ENCODE results near the gene CDH22.

DNA sequence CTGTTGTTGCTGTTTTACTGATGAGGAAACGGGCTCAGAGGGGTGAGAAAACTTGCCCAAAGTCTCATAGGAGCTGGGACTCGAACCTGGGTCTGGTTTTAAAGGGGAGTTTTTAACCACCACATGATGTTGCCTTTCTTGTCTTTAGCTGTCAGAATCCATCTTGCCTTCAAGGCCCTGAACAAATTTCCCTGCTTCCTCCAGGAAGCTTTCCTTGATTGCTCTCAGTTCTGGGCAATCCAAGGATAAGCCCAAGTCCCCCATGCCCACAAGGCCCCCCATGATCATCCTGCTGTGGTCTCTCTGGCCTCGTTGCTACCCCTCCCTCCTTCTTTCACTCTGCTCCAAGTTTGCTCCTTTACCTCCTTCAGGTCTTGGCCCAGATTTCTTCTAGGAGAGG, 116.7 kb downstream of the CDH22 start:
- TF ChIP-seq, protein P1, sequence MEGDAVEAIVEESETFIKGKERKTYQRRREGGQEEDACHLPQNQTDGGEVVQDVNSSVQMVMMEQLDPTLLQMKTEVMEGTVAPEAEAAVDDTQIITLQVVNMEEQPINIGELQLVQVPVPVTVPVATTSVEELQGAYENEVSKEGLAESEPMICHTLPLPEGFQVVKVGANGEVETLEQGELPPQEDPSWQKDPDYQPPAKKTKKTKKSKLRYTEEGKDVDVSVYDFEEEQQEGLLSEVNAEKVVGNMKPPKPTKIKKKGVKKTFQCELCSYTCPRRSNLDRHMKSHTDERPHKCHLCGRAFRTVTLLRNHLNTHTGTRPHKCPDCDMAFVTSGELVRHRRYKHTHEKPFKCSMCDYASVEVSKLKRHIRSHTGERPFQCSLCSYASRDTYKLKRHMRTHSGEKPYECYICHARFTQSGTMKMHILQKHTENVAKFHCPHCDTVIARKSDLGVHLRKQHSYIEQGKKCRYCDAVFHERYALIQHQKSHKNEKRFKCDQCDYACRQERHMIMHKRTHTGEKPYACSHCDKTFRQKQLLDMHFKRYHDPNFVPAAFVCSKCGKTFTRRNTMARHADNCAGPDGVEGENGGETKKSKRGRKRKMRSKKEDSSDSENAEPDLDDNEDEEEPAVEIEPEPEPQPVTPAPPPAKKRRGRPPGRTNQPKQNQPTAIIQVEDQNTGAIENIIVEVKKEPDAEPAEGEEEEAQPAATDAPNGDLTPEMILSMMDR (IDR thresholded peaks at IDR 0.05 in 2 of 3, conservative IDR thresholded peaks at IDR 0.05 in 1 of 3; ENCODE audit: insufficient read depth in 2 of 3, low read depth in 1 of 3, low read length in 3 of 3), result no peak
- TF ChIP-seq, protein P2, sequence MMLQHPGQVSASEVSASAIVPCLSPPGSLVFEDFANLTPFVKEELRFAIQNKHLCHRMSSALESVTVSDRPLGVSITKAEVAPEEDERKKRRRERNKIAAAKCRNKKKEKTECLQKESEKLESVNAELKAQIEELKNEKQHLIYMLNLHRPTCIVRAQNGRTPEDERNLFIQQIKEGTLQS (IDR thresholded peaks at IDR 0.05), result no peak
- TF ChIP-seq, protein P2 (CRISPR knock-in tag; conservative IDR thresholded peaks at IDR 0.05), result no peak
- TF ChIP-seq RUNX1 (IDR thresholded peaks at IDR 0.05; ENCODE audit: low read depth), result no peak
- no peak for TF ChIP-seq CREB1 (IDR thresholded peaks at IDR 0.05)
- TF ChIP-seq CREB1 (CRISPR knock-in tag; IDR thresholded peaks at IDR 0.05), result no peak
- TF ChIP-seq DDX20 (tag; IDR thresholded peaks at IDR 0.05; ENCODE audit: low read depth), result no peak
- TF ChIP-seq EP300 (IDR thresholded peaks at IDR 0.05; ENCODE audit: low read length), result no peak
- TF ChIP-seq PHF8 (IDR thresholded peaks at IDR 0.05; ENCODE audit: borderline replicate concordance, low read length), result no peak
- TF ChIP-seq, protein P3, sequence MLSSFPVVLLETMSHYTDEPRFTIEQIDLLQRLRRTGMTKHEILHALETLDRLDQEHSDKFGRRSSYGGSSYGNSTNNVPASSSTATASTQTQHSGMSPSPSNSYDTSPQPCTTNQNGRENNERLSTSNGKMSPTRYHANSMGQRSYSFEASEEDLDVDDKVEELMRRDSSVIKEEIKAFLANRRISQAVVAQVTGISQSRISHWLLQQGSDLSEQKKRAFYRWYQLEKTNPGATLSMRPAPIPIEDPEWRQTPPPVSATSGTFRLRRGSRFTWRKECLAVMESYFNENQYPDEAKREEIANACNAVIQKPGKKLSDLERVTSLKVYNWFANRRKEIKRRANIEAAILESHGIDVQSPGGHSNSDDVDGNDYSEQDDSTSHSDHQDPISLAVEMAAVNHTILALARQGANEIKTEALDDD (IDR thresholded peaks at IDR 0.05), result no peak
- TF ChIP-seq ZKSCAN3 (CRISPR knock-in tag; IDR thresholded peaks at IDR 0.05), result no peak
- TF ChIP-seq POLR2AphosphoS5 (IDR thresholded peaks at IDR 0.05; ENCODE audit: control insufficient read depth, insufficient read depth, low read depth, low read length), result no peak
- TF ChIP-seq, protein P4, sequence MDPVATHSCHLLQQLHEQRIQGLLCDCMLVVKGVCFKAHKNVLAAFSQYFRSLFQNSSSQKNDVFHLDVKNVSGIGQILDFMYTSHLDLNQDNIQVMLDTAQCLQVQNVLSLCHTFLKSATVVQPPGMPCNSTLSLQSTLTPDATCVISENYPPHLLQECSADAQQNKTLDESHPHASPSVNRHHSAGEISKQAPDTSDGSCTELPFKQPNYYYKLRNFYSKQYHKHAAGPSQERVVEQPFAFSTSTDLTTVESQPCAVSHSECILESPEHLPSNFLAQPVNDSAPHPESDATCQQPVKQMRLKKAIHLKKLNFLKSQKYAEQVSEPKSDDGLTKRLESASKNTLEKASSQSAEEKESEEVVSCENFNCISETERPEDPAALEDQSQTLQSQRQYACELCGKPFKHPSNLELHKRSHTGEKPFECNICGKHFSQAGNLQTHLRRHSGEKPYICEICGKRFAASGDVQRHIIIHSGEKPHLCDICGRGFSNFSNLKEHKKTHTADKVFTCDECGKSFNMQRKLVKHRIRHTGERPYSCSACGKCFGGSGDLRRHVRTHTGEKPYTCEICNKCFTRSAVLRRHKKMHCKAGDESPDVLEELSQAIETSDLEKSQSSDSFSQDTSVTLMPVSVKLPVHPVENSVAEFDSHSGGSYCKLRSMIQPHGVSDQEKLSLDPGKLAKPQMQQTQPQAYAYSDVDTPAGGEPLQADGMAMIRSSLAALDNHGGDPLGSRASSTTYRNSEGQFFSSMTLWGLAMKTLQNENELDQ (CRISPR knock-in tag; IDR thresholded peaks at IDR 0.05; ENCODE audit: borderline replicate concordance), result no peak
- TF ChIP-seq, protein P5, sequence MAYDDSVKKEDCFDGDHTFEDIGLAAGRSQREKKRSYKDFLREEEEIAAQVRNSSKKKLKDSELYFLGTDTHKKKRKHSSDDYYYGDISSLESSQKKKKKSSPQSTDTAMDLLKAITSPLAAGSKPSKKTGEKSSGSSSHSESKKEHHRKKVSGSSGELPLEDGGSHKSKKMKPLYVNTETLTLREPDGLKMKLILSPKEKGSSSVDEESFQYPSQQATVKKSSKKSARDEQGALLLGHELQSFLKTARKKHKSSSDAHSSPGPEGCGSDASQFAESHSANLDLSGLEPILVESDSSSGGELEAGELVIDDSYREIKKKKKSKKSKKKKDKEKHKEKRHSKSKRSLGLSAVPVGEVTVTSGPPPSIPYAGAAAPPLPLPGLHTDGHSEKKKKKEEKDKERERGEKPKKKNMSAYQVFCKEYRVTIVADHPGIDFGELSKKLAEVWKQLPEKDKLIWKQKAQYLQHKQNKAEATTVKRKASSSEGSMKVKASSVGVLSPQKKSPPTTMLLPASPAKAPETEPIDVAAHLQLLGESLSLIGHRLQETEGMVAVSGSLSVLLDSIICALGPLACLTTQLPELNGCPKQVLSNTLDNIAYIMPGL (CRISPR knock-in tag; IDR thresholded peaks at IDR 0.05), result no peak
- TF ChIP-seq, protein P6, sequence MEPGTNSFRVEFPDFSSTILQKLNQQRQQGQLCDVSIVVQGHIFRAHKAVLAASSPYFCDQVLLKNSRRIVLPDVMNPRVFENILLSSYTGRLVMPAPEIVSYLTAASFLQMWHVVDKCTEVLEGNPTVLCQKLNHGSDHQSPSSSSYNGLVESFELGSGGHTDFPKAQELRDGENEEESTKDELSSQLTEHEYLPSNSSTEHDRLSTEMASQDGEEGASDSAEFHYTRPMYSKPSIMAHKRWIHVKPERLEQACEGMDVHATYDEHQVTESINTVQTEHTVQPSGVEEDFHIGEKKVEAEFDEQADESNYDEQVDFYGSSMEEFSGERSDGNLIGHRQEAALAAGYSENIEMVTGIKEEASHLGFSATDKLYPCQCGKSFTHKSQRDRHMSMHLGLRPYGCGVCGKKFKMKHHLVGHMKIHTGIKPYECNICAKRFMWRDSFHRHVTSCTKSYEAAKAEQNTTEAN (CRISPR knock-in tag; IDR thresholded peaks at IDR 0.05), result no peak
- TF ChIP-seq, protein P7, sequence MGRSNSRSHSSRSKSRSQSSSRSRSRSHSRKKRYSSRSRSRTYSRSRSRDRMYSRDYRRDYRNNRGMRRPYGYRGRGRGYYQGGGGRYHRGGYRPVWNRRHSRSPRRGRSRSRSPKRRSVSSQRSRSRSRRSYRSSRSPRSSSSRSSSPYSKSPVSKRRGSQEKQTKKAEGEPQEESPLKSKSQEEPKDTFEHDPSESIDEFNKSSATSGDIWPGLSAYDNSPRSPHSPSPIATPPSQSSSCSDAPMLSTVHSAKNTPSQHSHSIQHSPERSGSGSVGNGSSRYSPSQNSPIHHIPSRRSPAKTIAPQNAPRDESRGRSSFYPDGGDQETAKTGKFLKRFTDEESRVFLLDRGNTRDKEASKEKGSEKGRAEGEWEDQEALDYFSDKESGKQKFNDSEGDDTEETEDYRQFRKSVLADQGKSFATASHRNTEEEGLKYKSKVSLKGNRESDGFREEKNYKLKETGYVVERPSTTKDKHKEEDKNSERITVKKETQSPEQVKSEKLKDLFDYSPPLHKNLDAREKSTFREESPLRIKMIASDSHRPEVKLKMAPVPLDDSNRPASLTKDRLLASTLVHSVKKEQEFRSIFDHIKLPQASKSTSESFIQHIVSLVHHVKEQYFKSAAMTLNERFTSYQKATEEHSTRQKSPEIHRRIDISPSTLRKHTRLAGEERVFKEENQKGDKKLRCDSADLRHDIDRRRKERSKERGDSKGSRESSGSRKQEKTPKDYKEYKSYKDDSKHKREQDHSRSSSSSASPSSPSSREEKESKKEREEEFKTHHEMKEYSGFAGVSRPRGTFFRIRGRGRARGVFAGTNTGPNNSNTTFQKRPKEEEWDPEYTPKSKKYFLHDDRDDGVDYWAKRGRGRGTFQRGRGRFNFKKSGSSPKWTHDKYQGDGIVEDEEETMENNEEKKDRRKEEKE (IDR thresholded peaks at IDR 0.05; ENCODE audit: borderline replicate concordance in 1 of 2, control insufficient read depth in 1 of 2, low read depth in 2 of 2, low read length in 1 of 2), result no peak
